GM23248 (cell line): ENCODE measurements around the gene ZBTB20. TPM values are rescaled to one million over a fixed set of nuclear protein-coding genes. Genes with fewer than 3 reads are reported as not detected.

Experiments
- DNase-seq: peaks from one replicate; pipeline ENCODE4 v3.0.0-alpha.2; 2015
- H2AFZ ChIP-seq: fragments of 200-600 bp; sonication (generic); 2 replicates; pipeline ENCODE4 v1.6.1; 2016; ENCODE audit warnings: antibody characterized with exemption
- H3F3A ChIP-seq: fragments of 200-600 bp; sonication (generic); 2 replicates; pipeline ENCODE4 v1.6.1; 2016; ENCODE audit warnings: mild to moderate bottlenecking, antibody characterized with exemption, mixed run types; ENCODE audit not compliant: insufficient read depth
- H3K27ac ChIP-seq: fragments of 200-600 bp; sonication (generic); 2 replicates; pipeline ENCODE4 v1.5.1; 2016; ENCODE audit warnings: mild to moderate bottlenecking
- H3K27me3 ChIP-seq: fragments of 200-600 bp; sonication (generic); replicated peaks from 2 replicates; pipeline ENCODE4 v1.6.1; 2016; ENCODE audit warnings: mild to moderate bottlenecking; ENCODE audit not compliant: insufficient read depth
- H3K36me3 ChIP-seq: fragments of 200-600 bp; sonication (generic); 2 replicates; pipeline ENCODE4 v1.6.1; 2016; ENCODE audit warnings: low read depth, mild to moderate bottlenecking
- H3K4me1 ChIP-seq: fragments of 200-600 bp; sonication (generic); 2 replicates; pipeline ENCODE4 v1.6.1; 2016; ENCODE audit warnings: mild to moderate bottlenecking; ENCODE audit not compliant: insufficient read depth
- H3K4me2 ChIP-seq: fragments of 200-600 bp; sonication (generic); one replicate; pipeline ENCODE4 v1.6.1; 2016; ENCODE audit warnings: mild to moderate bottlenecking; ENCODE audit not compliant: unreplicated experiment
- H3K4me3 ChIP-seq: fragments of 200-600 bp; sonication (generic); 2 replicates; pipeline ENCODE4 v1.5.1; 2016; ENCODE audit warnings: mild to moderate bottlenecking
- H3K79me2 ChIP-seq: fragments of 200-600 bp; sonication (generic); 2 replicates; pipeline ENCODE4 v1.6.1; 2016; ENCODE audit warnings: mild to moderate bottlenecking; ENCODE audit not compliant: insufficient read depth
- H3K9ac ChIP-seq: fragments of 200-600 bp; sonication (generic); 2 replicates; pipeline ENCODE4 v1.6.1; 2016; ENCODE audit warnings: mild to moderate bottlenecking
- H3K9me2 ChIP-seq: fragments of 200-600 bp; sonication (generic); 2 replicates; pipeline ENCODE4 v1.6.1; 2016; ENCODE audit warnings: mixed run types, mild to moderate bottlenecking, moderate library complexity; ENCODE audit not compliant: insufficient read depth
- H3K9me3 ChIP-seq: fragments of 200-600 bp; sonication (generic); one replicate; pipeline ENCODE4 v1.6.1; 2017; ENCODE audit warnings: low read depth
- H4K20me1 ChIP-seq: fragments of 200-600 bp; sonication (generic); 2 replicates; pipeline ENCODE4 v1.6.0; 2016; ENCODE audit not compliant: insufficient read depth
- EZH2 ChIP-seq: fragments of 200-600 bp; sonication (generic); IDR thresholded peaks from 2 replicates; pipeline ENCODE4 v1.6.1; 2018; ENCODE audit warnings: antibody characterized with exemption, mild to moderate bottlenecking; ENCODE audit not compliant: insufficient read depth, poor library complexity, severe bottlenecking
- EZH2phosphoT487 ChIP-seq: fragments of 200-600 bp; sonication (generic); IDR thresholded peaks from 2 replicates; pipeline ENCODE4 v1.6.1; 2018; ENCODE audit warnings: antibody characterized with exemption, moderate library complexity, mild to moderate bottlenecking, low read depth; ENCODE audit not compliant: insufficient read depth
- WGBS, 2 experiments: methylation state at CpG; one replicate each; pipeline ENCODE4 v1.1.6; 2015 to 2017; ENCODE audit warnings: low lambda C conversion rate in 2 of 2, low coverage in 1 of 2; ENCODE audit errors: missing lambda C conversion rate in 2 of 2; 5-methylcytosine and 5-hydroxymethylcytosine counted together
- in situ Hi-C: fragments of 300-500 bp; cut with MboI; formaldehyde crosslinking; loops from 2 replicates; pipeline ENCODE4 v1.15.0; 2020
- polyA plus RNA-seq: library from polyadenylated mRNA; unstranded; fragments of >200 nt; fragmentation: Nextera tagmentation; extraction: Ambion mirVana; gene quantifications from 2 replicates; pipeline ENCODE4 v1.2.1, GENCODE V29; 2016
- total RNA-seq: library from RNA; depleted of rRNA; stranded (reverse); fragments of >200 nt; shearing (Covaris generic); gene quantifications from 2 replicates; pipeline ENCODE4 v1.2.3, GENCODE V29; 2014

ZBTB20 gene
- total and polyA plus RNA-seq, 2 experiments from 2014 or later, result 9.2 to 12.2 TPM

- no peak overlapping the region for H2AFZ ChIP-seq
- no peaks in the 10 kb centered on the region for H3K79me2 ChIP-seq
- H3F3A ChIP-seq, result no peaks in the 10 kb centered on the region
- WGBS, 2 experiments, result 94 to 95% methylated on average over 4 of the region's 4 CpGs
- no peak for TF ChIP-seq EZH2
- no peak for TF ChIP-seq EZH2phosphoT487
- H4K20me1 ChIP-seq, result no peaks in the 10 kb centered on the region
- H3K4me3 ChIP-seq, result no peak overlapping the region
- H3K27me3 ChIP-seq, result no peaks in the 10 kb centered on the region
- no peaks in the 10 kb centered on the region for H3K9me3 ChIP-seq
- peaks cover 9% of the 10 kb centered on the region; the same call in 1 of the 2 replicates for H3K4me1 ChIP-seq
- no peak overlapping the region for H3K4me2 ChIP-seq
- DNase-seq, result no peak
- in situ Hi-C loops, result no loop called here
- no peak overlapping the region for H3K27ac ChIP-seq
- H3K9ac ChIP-seq, result no peak overlapping the region
- no peaks in the 10 kb centered on the region for H3K36me3 ChIP-seq
- H3K9me2 ChIP-seq, result no peaks in the 10 kb centered on the region
Observed at GRCh38 chr3:114867835-114868503, 279.1 kb downstream of the ZBTB20 start.

GRCh38 chr3:114867359-114867758, 279.7 kb downstream of the ZBTB20 start:
- Histone ChIP-seq H3K4me3 (no peak overlapping the region), H3K27me3 (no peaks in the 10 kb centered on the region), H3K27ac (no peak overlapping the region), H3K9ac (no peak overlapping the region), H2AFZ (no peak overlapping the region), H3K36me3 (no peaks in the 10 kb centered on the region), H3K9me3 (no peaks in the 10 kb centered on the region), H3K4me2 (no peak overlapping the region), H3K9me2 (no peaks in the 10 kb centered on the region), H4K20me1 (no peaks in the 10 kb centered on the region), H3K79me2 (no peaks in the 10 kb centered on the region), H3K4me1 (peaks cover 4% of the 10 kb centered on the region; the same call in 1 of the 2 replicates), H3F3A (no peaks in the 10 kb centered on the region)
- TF ChIP-seq EZH2 (no peak), EZH2phosphoT487 (no peak)
- DNase-seq, result no peak
- WGBS, 2 experiments, result 91 to 92% methylated on average over 6 of the region's 6 CpGs
- in situ Hi-C loops, result no loop called here

GRCh38 chr3:114866430-114866829, 280.7 kb downstream of the ZBTB20 start:
- no peak overlapping the region for H2AFZ ChIP-seq
- in situ Hi-C loops, result no loop called here
- H3K4me3 ChIP-seq, result no peak overlapping the region
- no peaks in the 10 kb centered on the region for H3K4me1 ChIP-seq
- no peaks in the 10 kb centered on the region for H3K36me3 ChIP-seq
- no peaks in the 10 kb centered on the region for H3K79me2 ChIP-seq
- no peak for TF ChIP-seq EZH2
- no peak for TF ChIP-seq EZH2phosphoT487
- H3K27me3 ChIP-seq, result no peaks in the 10 kb centered on the region
- no peak overlapping the region for H3K27ac ChIP-seq
- no peak for DNase-seq
- no peaks in the 10 kb centered on the region for H3F3A ChIP-seq
- H3K9me3 ChIP-seq, result no peaks in the 10 kb centered on the region
- H3K4me2 ChIP-seq, result no peak overlapping the region
- H3K9me2 ChIP-seq, result no peaks in the 10 kb centered on the region
- H3K9ac ChIP-seq, result no peak overlapping the region
- H4K20me1 ChIP-seq, result no peaks in the 10 kb centered on the region

GRCh38 chr3:114864970-114865369, 282.1 kb downstream of the ZBTB20 start:
- Histone ChIP-seq H3K4me1 (no peaks in the 10 kb centered on the region), H3K9me3 (no peaks in the 10 kb centered on the region), H4K20me1 (no peaks in the 10 kb centered on the region), H3K4me3 (no peak overlapping the region), H3K36me3 (no peaks in the 10 kb centered on the region), H3K9ac (no peak overlapping the region), H3K79me2 (no peaks in the 10 kb centered on the region), H3F3A (no peaks in the 10 kb centered on the region), H3K27ac (no peak overlapping the region), H3K27me3 (no peaks in the 10 kb centered on the region), H3K9me2 (no peaks in the 10 kb centered on the region), H3K4me2 (no peak overlapping the region), H2AFZ (no peak overlapping the region)
- DNase-seq, result no peak
- in situ Hi-C loops, result no loop called here
- 53 to 56% methylated on average over 2 of the region's 2 CpGs for WGBS, 2 experiments
- no peak for TF ChIP-seq EZH2
- no peak for TF ChIP-seq EZH2phosphoT487
